Karpas-422 (cell line): ENCODE data around the gene CDC34. TPM values are rescaled to one million over a fixed set of nuclear protein-coding genes. Genes with fewer than 3 reads are reported as not detected.

Experiments used
- DNase-seq: peaks from one replicate; pipeline ENCODE4 v3.0.0-alpha.2; 2015
- H2AFZ ChIP-seq: fragments of 200-600 bp; sonication (generic); 2 replicates; pipeline ENCODE4 v1.6.1; 2014; ENCODE audit warnings: antibody characterized with exemption, low read length, mixed read lengths
- H3K27ac ChIP-seq: fragments of 200-600 bp; sonication (generic); 2 replicates; pipeline ENCODE4 v1.5.1; 2014; ENCODE audit warnings: mild to moderate bottlenecking, low read length, moderate library complexity
- H3K27me3 ChIP-seq: fragments of 200-600 bp; sonication (generic); 2 replicates; pipeline ENCODE4 v1.6.1; 2014; ENCODE audit warnings: low read length, mixed read lengths
- H3K36me3 ChIP-seq: fragments of 200-600 bp; sonication (generic); 2 replicates; pipeline ENCODE4 v1.6.1; 2014; ENCODE audit warnings: low read length, mixed read lengths; ENCODE audit not compliant: insufficient read depth
- H3K4me1 ChIP-seq: fragments of 200-600 bp; sonication (generic); 2 replicates; pipeline ENCODE4 v1.6.1; 2014; ENCODE audit warnings: mild to moderate bottlenecking, low read length, mixed read lengths
- H3K4me2 ChIP-seq: fragments of 200-600 bp; sonication (generic); 2 replicates; pipeline ENCODE4 v1.6.1; 2014; ENCODE audit warnings: low read length, low read depth, mild to moderate bottlenecking; ENCODE audit not compliant: poor library complexity, severe bottlenecking
- H3K4me3 ChIP-seq: fragments of 200-600 bp; sonication (generic); 2 replicates; pipeline ENCODE4 v1.5.1; 2014; ENCODE audit warnings: mild to moderate bottlenecking, antibody characterized with exemption, low read length, mixed read lengths
- H3K79me2 ChIP-seq: fragments of 200-600 bp; sonication (generic); 2 replicates; pipeline ENCODE4 v1.6.1; 2014; ENCODE audit warnings: mild to moderate bottlenecking, low read length, mixed read lengths
- H3K9ac ChIP-seq: fragments of 200-600 bp; sonication (generic); 2 replicates; pipeline ENCODE4 v1.6.0; 2014; ENCODE audit warnings: low read length
- H3K9me2 ChIP-seq: fragments of 200-600 bp; sonication (generic), shearing (Covaris generic); replicated peaks from 2 replicates; pipeline ENCODE4 v1.6.0; 2014; ENCODE audit warnings: mild to moderate bottlenecking, low read length, moderate library complexity; ENCODE audit not compliant: insufficient read depth
- H3K9me3 ChIP-seq: fragments of 300-700, 200-600 bp; sonication (generic); 2 replicates; pipeline ENCODE4 v1.6.1; 2014; ENCODE audit warnings: low read length, mixed read lengths
- H4K20me1 ChIP-seq: fragments of 200-600 bp; sonication (generic); 2 replicates; pipeline ENCODE4 v1.6.1; 2014; ENCODE audit warnings: mild to moderate bottlenecking, antibody characterized with exemption, low read length, low read depth; ENCODE audit not compliant: insufficient read depth
- total RNA-seq: library from RNA; depleted of rRNA; stranded (reverse); fragments of >200 nt; shearing (Covaris generic); gene quantifications from 2 replicates; pipeline ENCODE4 v1.2.3, GENCODE V29; 2014; ENCODE audit warnings: low replicate concordance

CDC34 gene
- total RNA-seq, 1 experiment from 2014 or later: 25.7 TPM

DNA sequence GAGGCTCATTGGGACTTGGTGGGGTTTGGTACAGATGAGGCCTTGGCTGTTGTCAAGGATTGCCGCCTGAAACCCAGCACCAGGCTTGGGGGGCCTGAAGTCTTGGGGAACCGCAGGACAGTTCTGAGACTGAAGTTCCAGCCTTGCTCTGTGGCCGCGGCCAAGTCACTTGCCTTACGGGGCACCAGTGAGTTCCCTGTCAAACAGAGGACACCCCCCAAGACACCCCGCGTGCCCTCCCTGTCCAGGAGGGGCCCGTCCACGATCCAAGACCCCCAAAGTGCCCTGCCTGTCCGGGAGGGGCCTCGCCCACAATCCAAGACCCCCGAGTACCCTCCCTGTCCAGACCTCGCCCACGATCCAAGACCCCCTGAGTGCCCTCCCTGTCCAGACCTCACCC lies 2.5 kb downstream of the CDC34 start:
- Histone ChIP-seq H3K4me1 (peaks cover 18% of the 10 kb centered on the region), H3K4me3 (no peak overlapping the region), H3K4me2 (no peak overlapping the region), H2AFZ (no peak overlapping the region), H3K27me3 (no peaks in the 10 kb centered on the region), H3K79me2 (peaks cover 36% of the 10 kb centered on the region), H3K27ac (no peak overlapping the region), H3K9me3 (no peaks in the 10 kb centered on the region), H3K36me3 (no peaks in the 10 kb centered on the region), H4K20me1 (peaks cover 31% of the 10 kb centered on the region), H3K9ac (peak overlapping the region; percentile 98; the same call in 1 of the 2 replicates), H3K9me2 (no peaks in the 10 kb centered on the region)
- DNase-seq: no peak

DNA sequence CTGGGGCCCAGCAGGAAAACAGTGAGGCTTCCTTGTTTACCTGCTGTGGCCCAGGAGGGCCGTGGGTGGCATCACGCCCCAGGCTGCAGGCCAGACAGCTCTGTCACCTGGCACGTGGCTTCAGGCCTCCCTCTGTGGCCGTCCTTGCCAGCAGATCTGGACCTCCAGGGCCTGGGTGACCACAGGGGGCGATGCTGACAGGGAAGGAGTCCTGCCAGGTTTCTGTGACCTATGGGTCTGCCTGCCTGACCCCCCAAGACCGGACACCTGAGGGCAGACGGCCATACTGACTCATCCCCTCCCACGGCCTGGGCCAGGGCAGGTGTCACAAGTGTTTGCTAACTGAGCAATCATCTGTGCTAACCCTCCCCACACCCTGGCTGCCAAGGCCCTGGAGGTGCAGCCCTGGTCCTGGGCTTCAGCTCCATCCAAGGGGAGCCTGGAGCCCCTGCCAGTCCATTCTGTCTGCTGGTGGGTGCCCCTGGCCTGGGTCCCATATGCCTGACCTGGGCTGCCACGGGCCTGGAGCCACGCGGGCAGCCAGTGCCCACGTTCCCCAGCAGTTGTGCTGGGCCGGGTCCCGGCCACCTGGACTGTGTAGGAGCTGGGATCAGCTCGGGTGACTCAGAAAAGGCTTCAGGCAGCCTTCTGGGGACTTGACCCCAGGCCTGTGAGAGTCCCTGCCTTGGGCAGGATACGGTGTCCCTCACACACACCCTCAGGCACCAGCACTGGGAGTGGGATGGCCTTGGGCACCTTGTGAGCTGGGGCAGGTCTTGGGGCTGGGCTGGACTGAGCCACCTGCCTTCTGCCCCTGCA lies 3.7 kb downstream of the CDC34 start:
- Histone ChIP-seq H3K9me3 (no peaks in the 10 kb centered on the region), H2AFZ (no peak overlapping the region), H3K36me3 (no peaks in the 10 kb centered on the region), H3K4me2 (no peak overlapping the region), H3K4me1 (peaks cover 18% of the 10 kb centered on the region), H3K9ac (no peak overlapping the region), H4K20me1 (peaks cover 31% of the 10 kb centered on the region), H3K9me2 (no peaks in the 10 kb centered on the region), H3K79me2 (peaks cover 36% of the 10 kb centered on the region), H3K4me3 (no peak overlapping the region), H3K27ac (no peak overlapping the region), H3K27me3 (no peaks in the 10 kb centered on the region)
- DNase-seq: no peak

- Histone ChIP-seq H3K4me3 (no peak overlapping the region), H3K79me2 (peaks cover 36% of the 10 kb centered on the region), H3K9me3 (no peaks in the 10 kb centered on the region), H3K27me3 (no peaks in the 10 kb centered on the region), H2AFZ (no peak overlapping the region), H3K9me2 (no peaks in the 10 kb centered on the region), H4K20me1 (peaks cover 31% of the 10 kb centered on the region), H3K4me2 (no peak overlapping the region), H3K9ac (no peak overlapping the region), H3K27ac (no peak overlapping the region), H3K4me1 (peaks cover 11% of the 10 kb centered on the region), H3K36me3 (no peaks in the 10 kb centered on the region)
- DNase-seq: no peak
Measured at GRCh38 chr19:536031-536880, 4.7 kb downstream of the CDC34 start.

DNA sequence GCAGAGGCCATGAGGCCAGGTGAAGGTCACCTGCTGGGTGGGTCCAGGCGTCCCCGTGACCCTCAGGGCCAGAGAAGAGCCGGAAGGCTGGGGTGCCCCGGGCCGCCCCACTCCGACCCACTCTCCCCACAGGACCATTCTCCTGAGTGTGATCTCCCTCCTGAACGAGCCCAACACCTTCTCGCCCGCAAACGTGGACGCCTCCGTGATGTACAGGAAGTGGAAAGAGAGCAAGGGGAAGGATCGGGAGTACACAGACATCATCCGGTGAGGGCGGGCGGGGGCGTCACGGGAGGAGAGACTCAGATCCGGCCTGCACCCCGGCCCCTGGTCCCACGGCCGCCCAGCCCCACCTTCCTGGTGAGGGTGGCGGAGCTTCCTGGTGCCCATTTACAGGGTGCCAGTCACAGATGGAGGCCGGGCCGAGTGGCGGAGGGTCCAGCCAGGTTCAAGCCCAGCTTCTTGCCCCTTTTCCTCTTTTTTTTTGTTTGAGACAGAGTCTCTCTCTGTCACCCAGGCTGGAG lies 5.4 kb downstream of the CDC34 start:
- H3K27ac ChIP-seq: no peak overlapping the region
- H3K9me2 ChIP-seq: no peaks in the 10 kb centered on the region
- peaks cover 11% of the 10 kb centered on the region for H3K4me1 ChIP-seq
- H4K20me1 ChIP-seq: peaks cover 31% of the 10 kb centered on the region
- no peaks in the 10 kb centered on the region for H3K9me3 ChIP-seq
- no peak overlapping the region for H3K4me3 ChIP-seq
- H2AFZ ChIP-seq: no peak overlapping the region
- peaks cover 34% of the 10 kb centered on the region for H3K79me2 ChIP-seq
- H3K9ac ChIP-seq: no peak overlapping the region
- H3K36me3 ChIP-seq: no peaks in the 10 kb centered on the region
- no peak for DNase-seq
- no peaks in the 10 kb centered on the region for H3K27me3 ChIP-seq
- H3K4me2 ChIP-seq: no peak overlapping the region

GRCh38 chr19:538641-539428 lies 7.3 kb downstream of the CDC34 start:
- Histone ChIP-seq H3K4me1 (peaks cover under 1% of the 10 kb centered on the region), H2AFZ (no peak overlapping the region), H3K36me3 (no peaks in the 10 kb centered on the region), H3K4me3 (no peak overlapping the region), H3K9ac (no peak overlapping the region), H4K20me1 (peaks cover 13% of the 10 kb centered on the region), H3K79me2 (peaks cover 15% of the 10 kb centered on the region), H3K9me2 (no peaks in the 10 kb centered on the region), H3K9me3 (no peaks in the 10 kb centered on the region), H3K27me3 (no peaks in the 10 kb centered on the region), H3K4me2 (no peak overlapping the region), H3K27ac (no peak overlapping the region)
- no peak for DNase-seq

DNA sequence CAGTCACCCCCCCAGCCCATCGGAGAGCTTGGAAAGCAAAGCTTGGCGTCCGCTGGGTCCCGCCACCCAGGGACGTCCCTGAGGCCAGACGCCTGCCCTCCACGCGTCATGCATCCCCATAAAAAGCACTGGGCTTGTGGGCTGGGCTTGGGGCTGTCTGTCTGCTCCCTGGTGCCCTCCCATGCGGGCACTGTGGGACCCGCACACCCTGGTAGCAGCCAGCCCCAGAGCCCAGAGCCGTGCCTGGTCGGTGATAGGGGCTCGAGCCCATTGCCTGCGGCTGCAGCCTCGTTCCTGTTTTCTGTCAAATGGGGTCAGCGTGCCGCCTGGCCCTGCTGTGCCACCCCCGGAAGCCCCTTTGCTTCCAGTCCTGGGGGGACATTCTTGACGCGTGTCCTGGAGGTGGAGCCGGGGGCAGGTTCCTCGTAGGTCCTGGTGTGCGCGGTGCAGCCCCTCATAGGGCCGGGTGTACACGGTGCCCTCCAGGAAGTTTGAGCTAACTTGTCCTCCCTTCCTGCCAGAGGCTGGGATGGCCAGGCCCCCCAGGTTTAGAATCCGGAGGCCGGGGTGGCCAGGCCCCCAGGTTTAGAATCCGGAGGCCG lies 8.0 kb downstream of the CDC34 start:
- Histone ChIP-seq H3K36me3 (no peaks in the 10 kb centered on the region), H3K27me3 (no peaks in the 10 kb centered on the region), H3K9me2 (no peaks in the 10 kb centered on the region), H3K79me2 (peaks cover 8% of the 10 kb centered on the region), H3K4me3 (no peak overlapping the region), H3K4me2 (no peak overlapping the region), H2AFZ (no peak overlapping the region), H3K4me1 (no peaks in the 10 kb centered on the region), H4K20me1 (peaks cover 8% of the 10 kb centered on the region; the same call in 1 of the 2 replicates), H3K9ac (no peak overlapping the region), H3K9me3 (no peaks in the 10 kb centered on the region), H3K27ac (no peak overlapping the region)
- no peak for DNase-seq

DNA sequence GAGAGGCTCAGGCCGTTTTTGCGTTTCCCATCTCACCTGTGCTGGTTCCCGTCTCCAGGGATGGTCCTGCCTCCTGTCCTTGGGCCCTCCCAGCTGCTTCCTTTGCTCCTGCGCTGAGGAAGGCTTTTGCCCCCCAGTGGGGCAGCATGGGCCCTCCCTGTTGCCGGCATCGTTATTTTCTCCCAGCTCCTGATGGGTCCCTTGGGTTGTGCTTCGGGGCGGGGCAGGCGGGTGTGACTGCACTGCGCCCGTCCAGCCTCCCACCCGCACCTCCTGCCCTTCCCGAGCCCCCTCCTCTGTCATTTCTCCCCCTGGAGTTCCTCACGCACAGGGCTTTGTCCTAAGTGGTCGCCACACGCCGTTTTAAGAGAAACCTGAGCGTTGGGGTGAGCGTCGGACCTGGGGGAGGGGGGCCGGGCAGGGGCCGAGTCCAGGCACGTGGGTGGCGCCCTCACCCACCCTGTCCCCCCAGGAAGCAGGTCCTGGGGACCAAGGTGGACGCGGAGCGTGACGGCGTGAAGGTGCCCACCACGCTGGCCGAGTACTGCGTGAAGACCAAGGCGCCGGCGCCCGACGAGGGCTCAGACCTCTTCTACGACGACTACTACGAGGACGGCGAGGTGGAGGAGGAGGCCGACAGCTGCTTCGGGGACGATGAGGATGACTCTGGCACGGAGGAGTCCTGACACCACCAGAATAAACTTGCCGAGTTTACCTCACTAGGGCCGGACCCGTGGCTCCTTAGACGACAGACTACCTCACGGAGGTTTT lies 9.5 kb downstream of the CDC34 start:
- Histone ChIP-seq H3K4me2 (no peak overlapping the region), H3K27ac (no peak overlapping the region), H3K27me3 (no peaks in the 10 kb centered on the region)

More for the DNA sequence above, 9.5 kb downstream of the CDC34 start:
- Histone ChIP-seq H3K36me3 (no peaks in the 10 kb centered on the region), H3K4me1 (no peaks in the 10 kb centered on the region), H2AFZ (no peak overlapping the region), H3K9me2 (no peaks in the 10 kb centered on the region), H3K4me3 (no peak overlapping the region), H4K20me1 (no peaks in the 10 kb centered on the region), H3K9me3 (no peaks in the 10 kb centered on the region), H3K9ac (no peak overlapping the region), H3K79me2 (no peaks in the 10 kb centered on the region)
- no peak for DNase-seq
